Measurements from ENCODE around the gene LRMDA.

Gene LRMDA

GRCh38 chr10:75406462-75407223, 24.8 kb upstream of the LRMDA start:
- no peak overlapping the region for H3K4me3 ChIP-seq (ENCODE audit: low read depth, low read length)
- no peak for DNase-seq (ENCODE audit: low read depth)
- TF ChIP-seq CTCF (IDR thresholded peaks at IDR 0.05; ENCODE audit: insufficient read depth, low read depth, low read length, missing control alignments) = no peak

- no peak for TF ChIP-seq CTCF (IDR thresholded peaks at IDR 0.05; ENCODE audit: insufficient read depth, low read depth, low read length, missing control alignments)
- no peak for DNase-seq (ENCODE audit: low read depth)
- no peak overlapping the region for H3K4me3 ChIP-seq (ENCODE audit: low read depth, low read length)
Observed at GRCh38 chr10:75407224-75407712, 24.2 kb upstream of the LRMDA start.

GRCh38 chr10:75407713-75408508, 23.5 kb upstream of the LRMDA start:
- TF ChIP-seq CTCF (IDR thresholded peaks at IDR 0.05; ENCODE audit: insufficient read depth, low read depth, low read length, missing control alignments) = no peak
- no peak for DNase-seq (ENCODE audit: low read depth)
- H3K4me3 ChIP-seq (ENCODE audit: low read depth, low read length) = peak overlapping the region; percentile 55

GRCh38 chr10:75408509-75408875, 22.9 kb upstream of the LRMDA start:
- peak overlapping the region; percentile 55 for H3K4me3 ChIP-seq (ENCODE audit: low read depth, low read length)
- DNase-seq (ENCODE audit: low read depth) = no peak
- no peak for TF ChIP-seq CTCF (IDR thresholded peaks at IDR 0.05; ENCODE audit: insufficient read depth, low read depth, low read length, missing control alignments)

GRCh38 chr10:75408911-75409885, 22.2 kb upstream of the LRMDA start:
- DNase-seq (ENCODE audit: low read depth) = peak; percentile 32
- no peak for TF ChIP-seq CTCF (IDR thresholded peaks at IDR 0.05; ENCODE audit: insufficient read depth, low read depth, low read length, missing control alignments)
- H3K4me3 ChIP-seq (ENCODE audit: low read depth, low read length) = peak overlapping the region; percentile 55
